DND-41 (cell line): ENCODE results near the gene HSPA2.

Source experiments
- CTCF ChIP-seq: IDR thresholded peaks from 2 replicates; pipeline ENCODE4 v1.5.1; 2012; ENCODE audit warnings: borderline replicate concordance, low read length, moderate library complexity, mild to moderate bottlenecking; ENCODE audit not compliant: poor library complexity, severe bottlenecking; ENCODE audit errors: extremely low read depth
- EZH2 ChIP-seq: IDR thresholded peaks from 3 replicates; pipeline ENCODE4 v1.6.1; 2012; ENCODE audit warnings: borderline replicate concordance, low read depth, mild to moderate bottlenecking, moderate library complexity, low read length, inconsistent platforms; ENCODE audit not compliant: severe bottlenecking

GRCh38 chr14:64510825-64511671 is 29.5 kb upstream of the HSPA2 start:
- TF ChIP-seq CTCF: peak; percentile 97
- TF ChIP-seq EZH2: no peak
